Ishikawa (cell line): ENCODE data around the gene PCLO.

Experiments
- CEBPB ChIP-seq: IDR thresholded peaks from 2 replicates; pipeline ENCODE4 v1.6.1; 2012
- CREB1 ChIP-seq: IDR thresholded peaks from 2 replicates; pipeline ENCODE4 v1.6.1; 2012; ENCODE audit warnings: low read depth
- EGR1 ChIP-seq: IDR thresholded peaks from 2 replicates; pipeline ENCODE4 v1.6.1; 2012
- EP300 ChIP-seq: IDR thresholded peaks from 2 replicates; pipeline ENCODE4 v1.6.1; 2012; ENCODE audit warnings: borderline replicate concordance
- FOXM1 ChIP-seq: IDR thresholded peaks from 2 replicates; pipeline ENCODE4 v1.6.1; 2012; ENCODE audit warnings: low read depth, borderline replicate concordance
- NFIC ChIP-seq: IDR thresholded peaks from 2 replicates; pipeline ENCODE4 v1.6.1; 2012
- RAD21 ChIP-seq: IDR thresholded peaks from 2 replicates; pipeline ENCODE4 v1.6.1; 2012; ENCODE audit warnings: low read depth
- REST ChIP-seq: IDR thresholded peaks from 2 replicates; pipeline ENCODE4 v1.6.1; 2012; ENCODE audit warnings: low read depth, mild to moderate bottlenecking
- TAF1 ChIP-seq: IDR thresholded peaks from 2 replicates; pipeline ENCODE4 v1.6.1; 2012; ENCODE audit warnings: low read depth, mild to moderate bottlenecking
- TCF12 ChIP-seq: IDR thresholded peaks from 2 replicates; pipeline ENCODE4 v1.6.1; 2012; ENCODE audit warnings: low read depth
- TEAD4 ChIP-seq: IDR thresholded peaks from 2 replicates; pipeline ENCODE4 v1.6.1; 2012
- YY1 ChIP-seq: IDR thresholded peaks from 2 replicates; pipeline ENCODE4 v1.6.1; 2012; ENCODE audit warnings: low read depth
- ZBTB7A ChIP-seq: IDR thresholded peaks from 2 replicates; pipeline ENCODE4 v1.6.1; 2012; ENCODE audit warnings: low read depth
- TF ChIP-seq, protein P1 (sequence below): IDR thresholded peaks from 2 replicates; pipeline ENCODE4 v1.6.1; 2012
- TF ChIP-seq, protein P2 (sequence below): IDR thresholded peaks from 2 replicates; pipeline ENCODE4 v1.6.1; 2012

PCLO gene

DNA sequence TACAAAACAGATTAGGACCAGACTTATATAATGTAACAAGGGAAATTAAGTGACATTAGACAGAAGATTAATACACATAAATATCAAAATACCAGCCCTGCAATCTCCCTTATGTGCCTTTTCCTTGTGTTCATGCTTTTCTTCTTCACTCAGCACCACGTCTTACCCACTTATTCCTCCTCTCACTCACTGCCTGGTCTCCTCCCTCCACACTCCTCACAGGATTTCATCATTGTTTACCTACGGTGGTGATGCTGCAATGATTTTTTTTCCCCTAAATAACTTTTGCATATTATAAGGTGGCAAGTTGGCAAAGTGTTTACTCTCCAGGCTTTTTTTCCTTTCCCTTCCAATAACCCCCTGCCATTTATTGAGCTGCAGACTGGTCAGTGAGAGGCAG, 203.2 kb downstream of the PCLO start:
- TF ChIP-seq EP300 (no peak), TCF12 (no peak), NFIC (no peak), TAF1 (no peak), FOXM1 (no peak), ZBTB7A (no peak), TEAD4 (no peak), CEBPB (no peak), CREB1 (no peak), REST (no peak), RAD21 (no peak), YY1 (no peak), EGR1 (no peak)
- TF ChIP-seq, protein P1, sequence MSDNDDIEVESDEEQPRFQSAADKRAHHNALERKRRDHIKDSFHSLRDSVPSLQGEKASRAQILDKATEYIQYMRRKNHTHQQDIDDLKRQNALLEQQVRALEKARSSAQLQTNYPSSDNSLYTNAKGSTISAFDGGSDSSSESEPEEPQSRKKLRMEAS = no peak
- TF ChIP-seq, protein P2, sequence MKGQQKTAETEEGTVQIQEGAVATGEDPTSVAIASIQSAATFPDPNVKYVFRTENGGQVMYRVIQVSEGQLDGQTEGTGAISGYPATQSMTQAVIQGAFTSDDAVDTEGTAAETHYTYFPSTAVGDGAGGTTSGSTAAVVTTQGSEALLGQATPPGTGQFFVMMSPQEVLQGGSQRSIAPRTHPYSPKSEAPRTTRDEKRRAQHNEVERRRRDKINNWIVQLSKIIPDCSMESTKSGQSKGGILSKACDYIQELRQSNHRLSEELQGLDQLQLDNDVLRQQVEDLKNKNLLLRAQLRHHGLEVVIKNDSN = no peak

DNA sequence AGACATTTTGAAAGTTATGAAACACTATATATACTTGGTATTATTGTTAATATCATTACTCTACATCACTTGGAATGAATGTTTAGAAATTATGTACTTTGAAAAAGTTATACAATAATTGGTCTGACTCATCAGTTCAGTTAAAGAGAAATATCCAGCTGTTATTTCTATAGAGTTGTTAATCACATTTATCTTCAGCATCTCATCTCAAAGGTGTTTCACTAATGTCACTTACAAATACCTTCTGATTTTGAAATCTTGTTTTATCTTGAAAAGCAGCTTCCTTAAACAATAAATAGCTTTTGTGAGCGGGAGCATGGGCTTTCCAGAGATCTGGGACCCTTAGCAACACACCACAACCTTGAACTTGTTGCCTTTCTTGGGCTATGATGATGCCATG, 205.2 kb downstream of the PCLO start:
- TF ChIP-seq NFIC (no peak), ZBTB7A (no peak), EGR1 (no peak), YY1 (no peak), RAD21 (no peak), REST (no peak), EP300 (no peak)
- TF ChIP-seq, protein P1 = no peak

GRCh38 chr7:82953324-82954027, 209.2 kb downstream of the PCLO start:
- TF ChIP-seq YY1 (no peak), CREB1 (no peak), NFIC (no peak), FOXM1 (no peak)

DNA sequence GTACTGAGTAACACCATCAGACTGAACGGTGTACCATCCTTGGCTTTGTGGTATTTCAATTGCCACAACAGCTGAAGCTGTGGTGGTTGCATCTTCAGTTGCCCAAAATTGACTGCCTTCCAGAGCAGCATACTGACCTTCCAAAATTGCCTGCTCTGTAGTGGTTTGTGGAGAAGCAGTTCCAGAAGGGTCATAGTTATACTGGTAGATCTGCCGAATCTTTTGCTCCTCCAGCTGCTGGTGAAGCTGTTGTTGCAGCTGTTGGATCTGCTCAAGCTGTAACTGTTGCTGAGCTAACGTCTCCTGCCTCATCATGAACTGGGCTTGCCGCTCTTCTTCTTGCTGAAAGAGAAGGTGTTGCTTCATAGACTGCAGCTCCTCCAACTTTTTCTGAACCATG, 212.2 kb downstream of the PCLO start:
- TF ChIP-seq, protein P2 = no peak

- TF ChIP-seq, protein P1 = no peak
- TF ChIP-seq REST = no peak
- no peak for TF ChIP-seq YY1
- TF ChIP-seq CREB1 = no peak
- TF ChIP-seq EGR1 = no peak
- TF ChIP-seq, protein P2 = no peak
- TF ChIP-seq EP300 = no peak
- no peak for TF ChIP-seq NFIC
- TF ChIP-seq RAD21 = no peak
- no peak for TF ChIP-seq TAF1
Measured at GRCh38 chr7:82945480-82945879, 217.2 kb downstream of the PCLO start.
